Gastrocnemius medialis (tissue), 4 donors: ENCODE data around the gene TTLL7.

Source experiments
- CTCF ChIP-seq, 5 experiments: fragments of 450-650 bp in 3 of 5; fragments of 200-600 bp in 2 of 5; sonication (generic) in 2 of 5; IDR thresholded peaks in 4 of 5; conservative IDR thresholded peaks in 1 of 5; 1 replicate in 4 of 5; 2 replicates in 1 of 5; pipeline ENCODE4 v1.5.1; 2016 to 2019; ENCODE audit warnings: antibody characterized with exemption in 5 of 5, mild to moderate bottlenecking in 3 of 5, moderate library complexity in 3 of 5
- POLR2A ChIP-seq, 2 donors: fragments of 450-650 bp; IDR thresholded peaks; one replicate each; pipeline ENCODE4 v1.6.1; 2017; ENCODE audit warnings: antibody characterized with exemption in 2 of 2, mild to moderate bottlenecking in 2 of 2, moderate library complexity in 2 of 2

- TF ChIP-seq CTCF (IDR thresholded peaks at IDR 0.05 in 4 of 5, conservative IDR thresholded peaks at IDR 0.05 in 1 of 5): no peak
- TF ChIP-seq POLR2A (IDR thresholded peaks at IDR 0.05): no peak
Observed at GRCh38 chr1:83995649-83996048, 3.3 kb downstream of the TTLL7 start.
